Right cardiac atrium (tissue), 5 donors: ENCODE results near the gene ZNF184. TPM values are rescaled to one million over a fixed set of nuclear protein-coding genes. Genes with fewer than 3 reads are reported as not detected.
A peak's percentile ranks its signal among the peaks of the same experiment; 100 is the strongest.

Experiments used
- ATAC-seq, 2 donors: fragments of 200-7000 bp; cut with Tn5 transposase; one replicate each; pipeline versions ENCODE4 v1.8.0 to v1.9.1; 2020; ENCODE audit warnings: moderate library complexity in 2 of 2, mild to moderate bottlenecking in 1 of 2
- DNase-seq, 3 donors: peaks; one replicate each; pipeline ENCODE4 v3.0.0-alpha.2; 2020
- H3K27ac ChIP-seq: one replicate; pipeline ENCODE4 v1.5.1; 2013; ENCODE audit warnings: mild to moderate bottlenecking, low read length, control low read depth, moderate library complexity
- H3K27me3 ChIP-seq: one replicate; pipeline ENCODE4 v1.6.1; 2013; ENCODE audit not compliant: control insufficient read depth, insufficient read depth
- H3K4me1 ChIP-seq: one replicate; pipeline ENCODE4 v1.6.1; 2013; ENCODE audit warnings: low read length; ENCODE audit not compliant: control insufficient read depth, insufficient read depth
- H3K4me3 ChIP-seq: one replicate; pipeline ENCODE4 v1.5.1; 2013; ENCODE audit warnings: low read length, control low read depth
- H3K9me3 ChIP-seq: one replicate; pipeline ENCODE4 v1.6.1; 2013; ENCODE audit warnings: low read length; ENCODE audit not compliant: control insufficient read depth
- WGBS: extraction: QIAGEN DNeasy Blood & Tissue Kit; methylation state at CpG from one replicate; pipeline ENCODE4 v1.1.7; 2013; 5-methylcytosine and 5-hydroxymethylcytosine counted together
- intact Hi-C, 4 donors: fragments of 100-400 bp; cut with DNase I; formaldehyde crosslinking; loops; one replicate each; pipeline versions ENCODE4 v1.11.0 to v1.14.0; 2022 to 2023
- long read RNA-seq, 4 donors: library from polyadenylated mRNA; unstranded; transcript quantifications; one replicate each; pipeline ENCODE4 v2.0.0, GENCODE V29; 2020 to 2021
- polyA plus RNA-seq: library from polyadenylated mRNA; stranded (reverse); fragments of 200-250 nt; gene quantifications from one replicate; pipeline ENCODE4 v1.2.3, GENCODE V29; 2013
- total RNA-seq, 4 donors: library from RNA; stranded (reverse); fragmentation: NEBNext Ultra II Directional; extraction: Animal tissue kit (Norgen Biotek cat#: 25700); gene quantifications; one replicate each; pipeline ENCODE4 v1.2.1, GENCODE V29; 2021
- donor health status: healthy with polysubstance abuse.
- donor health status: DM: no; HTN: yes; CAD: no.
- donor health status: DM: no; HTN: no; CAD: no.
- donor health status: DM: no; HTN: yes; CAD: no; lungs with severe emphysema.
- donor health status: DM: yes; HTN: yes; CAD: no.

ZNF184 gene
- total RNA-seq: 1 to 10 TPM; 3.3 to 5.1 (median 4.5) TPM
- 1.9 TPM for polyA plus RNA-seq
- long read RNA-seq, donor 1, partial matches to known transcripts: 0 of 15 reads
- long read RNA-seq, donor 1, other reads (novel, unspliced or antisense): 11 of 15 reads
- long read RNA-seq, donor 2, partial matches to known transcripts: 0 of 4 reads
- long read RNA-seq, donor 2, other reads (novel, unspliced or antisense): 4 of 4 reads
- long read RNA-seq, donor 3, transcript ZNF184-201 (6 exons, 3,101 nt): major isoform, 6 of 25 reads
- long read RNA-seq, donor 3, partial matches to known transcripts: 1 of 25 reads
- long read RNA-seq, donor 3, other reads (novel, unspliced or antisense): 18 of 25 reads
- long read RNA-seq, donor 4, partial matches to known transcripts: 0 of 2 reads
- long read RNA-seq, donor 4, other reads (novel, unspliced or antisense): 2 of 2 reads

DNA sequence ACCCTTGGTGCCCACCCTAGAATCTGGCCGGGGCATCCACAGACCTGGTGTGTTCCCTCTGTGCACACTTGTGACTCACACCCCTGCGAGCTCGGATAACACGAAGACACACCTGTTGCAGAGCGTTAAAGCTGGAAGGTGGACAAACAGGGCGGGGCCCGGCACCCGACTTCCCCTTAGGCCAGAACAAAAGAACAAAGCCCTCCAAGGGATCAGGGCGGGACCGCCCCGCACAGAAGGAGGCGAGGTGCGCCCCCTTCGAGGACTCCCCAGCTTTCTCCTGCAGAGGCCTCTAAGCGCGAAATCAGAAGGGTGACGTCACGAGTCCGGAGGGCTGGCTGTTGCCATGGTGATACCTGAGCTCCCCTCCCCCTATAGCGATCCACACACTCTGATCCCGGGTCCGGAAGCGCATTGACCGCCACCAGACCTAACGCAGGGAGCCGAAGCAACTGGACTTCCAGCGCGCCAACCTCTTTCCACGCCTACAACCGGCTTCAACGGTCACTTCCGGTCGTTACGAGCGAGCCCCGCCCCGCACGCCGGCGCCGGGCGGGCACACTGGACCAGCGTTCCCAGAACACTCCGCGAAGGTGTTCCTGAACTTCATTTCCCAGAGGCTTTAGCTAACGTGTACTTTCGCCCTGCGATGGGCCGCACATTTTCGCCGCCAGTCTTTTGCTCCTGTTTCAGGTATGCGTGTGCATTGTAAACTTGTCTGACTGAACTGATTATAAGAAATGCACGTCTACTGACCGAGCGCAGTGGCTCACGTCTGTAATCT lies at the start of gene ZNF184:
ZNF184 (minus strand) TSS at position 489 of the 784 bp plus-strand sequence. CDS start 811 bp downstream, outside the sequence.
- H3K4me1 ChIP-seq: no peaks in the 10 kb centered on the region
- ATAC-seq: peak; percentile 100
- no peaks in the 10 kb centered on the region for H3K27me3 ChIP-seq
- H3K27ac ChIP-seq: peak within 1 kb of the TSS; percentile 96
- peak within 1 kb of the TSS; percentile 87 for H3K4me3 ChIP-seq
- H3K9me3 ChIP-seq: no peaks in the 10 kb centered on the region
- DNase-seq: peak; percentile 97 to 98 (median 97)
- under 1% methylated on average over 56 of the region's 56 CpGs for WGBS
- intact Hi-C loops: loop anchor here in 2 of 4 donors (10.0 kb wide), 2 partner anchors 288 to 1452 kb away; partner anchors contain the start of gene TRIM27 (in 1 of the 2)

GRCh38 chr6:27518881-27519795 lies 46.2 kb upstream of the ZNF184 start:
- DNase-seq: peak; percentile 56 to 80 (median 78)
- intact Hi-C loops: loop anchor here in 3 of 4 donors (2.0 to 10.0 kb wide), 2 partner anchors 234 to 236 kb away; no protein-coding TSS in a partner anchor

DNA sequence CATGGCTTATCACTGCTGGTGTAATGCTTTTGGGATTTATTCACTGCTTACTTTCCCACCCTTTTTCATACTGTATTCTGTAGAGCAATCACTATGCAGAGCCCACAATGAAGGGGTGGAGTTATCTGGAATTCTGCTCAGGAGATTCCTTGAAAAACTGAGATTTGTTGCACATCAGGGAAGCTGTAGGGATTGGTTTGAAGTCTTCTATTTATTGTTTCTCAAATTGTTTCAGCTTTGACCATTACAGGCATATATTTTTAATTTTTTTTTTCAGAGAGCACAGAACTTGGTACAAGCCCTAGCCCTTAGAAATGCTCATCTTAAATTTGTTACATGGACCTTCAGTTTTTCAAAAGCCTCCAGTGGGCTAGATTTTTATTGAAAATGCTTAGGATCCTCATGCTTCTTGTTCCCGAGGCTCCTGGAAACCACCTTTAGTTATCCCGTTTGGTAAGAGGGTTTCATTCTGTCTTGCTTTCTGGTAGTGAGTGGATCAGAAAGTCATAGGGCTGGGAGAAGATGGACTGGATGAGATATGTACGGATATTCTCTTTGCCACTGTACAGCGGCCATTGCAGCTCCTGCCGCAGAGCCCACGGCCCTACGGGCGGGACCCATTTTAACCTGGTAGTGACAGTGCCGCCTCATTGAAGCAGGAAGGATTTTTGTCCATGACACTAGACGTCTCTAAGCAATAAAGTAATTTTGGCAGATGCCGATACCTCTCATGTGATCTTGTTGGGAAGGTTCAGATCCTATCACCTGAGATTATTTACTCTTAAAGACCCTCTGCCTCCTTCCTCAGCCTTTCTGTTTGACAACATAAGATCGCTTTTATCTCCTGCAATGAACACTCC lies 45.3 kb upstream of the ZNF184 start:
- 30% methylated on average over 12 of the region's 12 CpGs for WGBS
- Histone ChIP-seq H3K4me3 (peak overlapping the region; percentile 98), H3K4me1 (no peaks in the 10 kb centered on the region), H3K27ac (peak overlapping the region; percentile 13), H3K27me3 (peaks cover under 1% of the 10 kb centered on the region), H3K9me3 (no peaks in the 10 kb centered on the region)
- intact Hi-C loops: loop anchor here in 3 of 4 donors (2.0 to 10.0 kb wide), 2 partner anchors 235 to 237 kb away; no protein-coding TSS in a partner anchor
- ATAC-seq (peak; percentile 58 to 78), DNase-seq (no peak)

More at GRCh38 chr6:27518881-27519795, 46.2 kb upstream of the ZNF184 start:
- ATAC-seq: peak; percentile 94 to 96
- under 1% methylated on average over 42 of the region's 42 CpGs for WGBS
- peak overlapping the region; percentile 98 for H3K4me3 ChIP-seq
- no peaks in the 10 kb centered on the region for H3K9me3 ChIP-seq
- H3K4me1 ChIP-seq: no peaks in the 10 kb centered on the region
- H3K27me3 ChIP-seq: no peaks in the 10 kb centered on the region
- peak overlapping the region; percentile 92 for H3K27ac ChIP-seq

DNA sequence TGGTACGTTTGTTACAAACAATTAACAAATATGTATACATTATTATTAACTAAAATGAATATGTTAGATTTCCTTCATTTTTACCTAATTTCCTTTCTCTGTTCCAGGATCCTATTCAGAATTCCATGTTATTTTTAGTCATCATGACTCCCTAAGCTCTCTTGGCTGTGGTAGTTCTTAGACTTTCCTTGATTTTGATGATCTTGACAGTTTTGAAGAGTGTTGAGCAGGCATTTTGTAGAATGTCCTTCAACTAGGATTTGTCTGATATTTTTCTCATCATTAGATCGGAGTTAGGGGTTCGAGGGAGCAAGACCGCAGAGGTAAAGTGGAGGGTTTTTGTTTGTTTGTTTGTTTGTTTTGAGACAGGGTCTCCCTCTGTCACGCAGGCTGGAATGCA lies 44.3 kb upstream of the ZNF184 start:
- intact Hi-C loops: loop anchor here in 2 of 4 donors (10.0 kb wide), 1 partner anchor 238 kb away; no protein-coding TSS in a partner anchor
- H3K9me3 ChIP-seq: no peaks in the 10 kb centered on the region
- no peaks in the 10 kb centered on the region for H3K4me1 ChIP-seq
- no peak overlapping the region for H3K27ac ChIP-seq
- no peak for DNase-seq
- peaks cover 3% of the 10 kb centered on the region for H3K27me3 ChIP-seq
- no peak overlapping the region for H3K4me3 ChIP-seq
- 85% methylated on average over 5 of the region's 5 CpGs for WGBS
- ATAC-seq: no peak

DNA sequence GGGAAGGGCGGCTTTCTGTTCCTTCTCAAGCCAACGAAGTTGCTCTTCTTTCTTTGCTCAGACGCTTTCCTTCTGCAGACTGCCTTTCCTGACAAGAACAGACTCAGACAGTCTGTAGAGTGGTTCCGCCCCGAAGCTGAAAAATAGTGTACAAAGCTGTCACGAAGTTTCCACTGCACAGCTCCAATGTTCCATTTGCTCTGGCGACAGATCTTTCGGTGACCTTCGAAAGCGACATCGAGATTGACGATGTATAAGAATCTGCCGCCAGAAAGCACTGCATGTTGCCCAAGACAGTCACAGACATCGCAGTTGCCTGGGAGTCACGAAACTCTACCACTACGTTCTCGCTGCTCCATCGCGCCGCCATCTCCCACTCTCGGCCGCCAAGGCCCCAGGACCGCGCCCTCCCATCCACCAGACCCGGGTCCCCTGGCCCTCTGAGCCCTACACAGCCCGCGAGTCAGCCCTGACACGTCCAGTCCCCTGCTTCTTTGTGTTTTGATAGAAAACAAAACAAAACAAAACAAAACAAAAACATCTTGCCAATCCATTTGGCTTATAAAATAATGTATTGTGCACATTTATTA lies 42.1 kb upstream of the ZNF184 start:
- DNase-seq (no peak), ATAC-seq (no peak)
- no peak overlapping the region for H3K27ac ChIP-seq
- no peak overlapping the region for H3K4me3 ChIP-seq
- intact Hi-C loops: loop anchor here in 2 of 4 donors (10.0 kb wide), 1 partner anchor 240 kb away; no protein-coding TSS in a partner anchor
- no peaks in the 10 kb centered on the region for H3K9me3 ChIP-seq
- H3K27me3 ChIP-seq: peaks cover 7% of the 10 kb centered on the region
- 33% methylated on average over 28 of the region's 28 CpGs for WGBS
- no peaks in the 10 kb centered on the region for H3K4me1 ChIP-seq

DNA sequence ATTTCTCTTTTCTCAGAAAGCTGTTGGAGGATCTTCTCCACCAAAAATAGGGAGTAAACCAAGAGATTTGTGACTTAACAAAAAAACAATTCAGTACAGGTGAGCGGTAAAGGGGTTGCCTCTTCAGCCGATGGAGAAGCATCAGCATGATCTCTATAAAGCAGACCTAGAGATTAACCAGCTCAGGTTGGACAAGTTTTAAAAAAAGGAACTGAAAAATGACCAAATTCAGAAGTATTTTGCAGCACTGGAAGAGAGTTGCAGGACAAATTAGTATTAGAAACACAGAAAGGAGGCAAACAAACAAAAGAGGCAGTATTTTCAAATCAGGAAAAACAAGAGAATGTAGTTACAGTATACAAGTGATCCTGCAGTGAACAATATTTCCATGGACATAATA lies 39.6 kb upstream of the ZNF184 start:
- Histone ChIP-seq H3K27ac (no peak overlapping the region), H3K27me3 (peaks cover 8% of the 10 kb centered on the region), H3K4me1 (no peaks in the 10 kb centered on the region), H3K9me3 (no peaks in the 10 kb centered on the region), H3K4me3 (no peak overlapping the region)
- DNase-seq: no peak
- intact Hi-C loops: loop anchor here in 2 of 4 donors (10.0 kb wide), 1 partner anchor 242 kb away; no protein-coding TSS in a partner anchor
- ATAC-seq: no peak
- WGBS: 83% methylated on average over 2 of the region's 2 CpGs

DNA sequence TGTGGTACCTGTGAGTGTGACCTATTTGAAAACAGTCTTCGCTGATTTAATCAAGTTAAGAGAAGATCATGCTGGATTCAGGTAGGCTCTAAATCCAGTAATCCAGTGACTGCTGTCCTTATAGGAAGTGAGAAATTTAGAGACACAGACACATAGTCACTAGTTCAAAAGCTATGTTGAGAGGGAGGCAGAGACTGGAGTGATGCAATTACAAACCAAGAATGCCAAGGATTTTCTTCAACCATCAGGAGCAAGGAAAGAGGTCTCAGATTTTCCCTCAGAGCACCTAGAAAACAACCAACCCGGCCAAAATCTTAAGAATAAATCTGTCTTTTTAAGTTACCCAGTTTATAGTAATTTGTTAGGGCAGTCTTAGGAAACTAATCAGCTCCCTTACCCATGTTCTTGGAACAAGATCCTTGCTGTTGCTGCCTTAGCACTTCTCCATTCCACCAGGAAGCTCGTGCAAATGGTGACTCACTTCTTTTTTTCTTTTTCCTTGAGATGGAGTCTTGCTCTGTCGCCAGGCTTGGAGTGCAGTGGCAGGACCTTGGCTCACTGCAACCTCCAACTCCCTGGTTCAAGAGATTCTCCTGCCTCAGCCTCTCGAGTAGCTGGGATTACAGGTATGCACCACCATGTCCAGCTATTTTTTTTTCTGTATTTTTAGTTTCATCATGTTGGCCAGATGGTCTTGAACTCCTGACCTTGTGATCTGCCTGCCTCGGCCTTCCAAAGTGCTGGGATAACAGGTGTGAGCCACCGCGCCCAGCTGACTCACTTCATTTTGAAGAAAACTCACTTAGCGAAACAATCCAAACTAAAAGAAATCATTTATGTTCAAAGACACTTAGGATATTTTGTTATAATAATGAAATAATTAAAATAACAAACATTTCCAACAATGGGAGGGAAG lies 34.4 kb upstream of the ZNF184 start:
- intact Hi-C loops: loop anchor here in 1 of 4 donors (10.0 kb wide), 1 partner anchor 398 kb away; no protein-coding TSS in a partner anchor
- no peak for ATAC-seq
- Histone ChIP-seq H3K4me1 (peaks cover 4% of the 10 kb centered on the region), H3K4me3 (no peak overlapping the region), H3K27ac (no peak overlapping the region), H3K27me3 (peaks cover 4% of the 10 kb centered on the region), H3K9me3 (no peaks in the 10 kb centered on the region)
- 80% methylated on average over 9 of the region's 9 CpGs for WGBS
- no peak for DNase-seq

GRCh38 chr6:27505209-27506027 lies 32.5 kb upstream of the ZNF184 start:
- Histone ChIP-seq H3K4me1 (peaks cover 4% of the 10 kb centered on the region), H3K27ac (no peak overlapping the region), H3K4me3 (no peak overlapping the region), H3K27me3 (peaks cover 4% of the 10 kb centered on the region), H3K9me3 (no peaks in the 10 kb centered on the region)
- peak; percentile 23 for ATAC-seq
- WGBS: 28% methylated on average over 20 of the region's 20 CpGs
- intact Hi-C loops: loop anchor here in 1 of 4 donors (10.0 kb wide), 1 partner anchor 399 kb away; no protein-coding TSS in a partner anchor
- DNase-seq: peak in 1 of 3 donors; percentile 49
